Measurements from ENCODE around the gene RASSF8. TPM values are rescaled to one million over a fixed set of nuclear protein-coding genes. Genes with fewer than 3 reads are reported as not detected.

Gene RASSF8
- total RNA-seq, 4 donors from 2014 or later = 13.1 to 332 (median 23.5) TPM

DNA sequence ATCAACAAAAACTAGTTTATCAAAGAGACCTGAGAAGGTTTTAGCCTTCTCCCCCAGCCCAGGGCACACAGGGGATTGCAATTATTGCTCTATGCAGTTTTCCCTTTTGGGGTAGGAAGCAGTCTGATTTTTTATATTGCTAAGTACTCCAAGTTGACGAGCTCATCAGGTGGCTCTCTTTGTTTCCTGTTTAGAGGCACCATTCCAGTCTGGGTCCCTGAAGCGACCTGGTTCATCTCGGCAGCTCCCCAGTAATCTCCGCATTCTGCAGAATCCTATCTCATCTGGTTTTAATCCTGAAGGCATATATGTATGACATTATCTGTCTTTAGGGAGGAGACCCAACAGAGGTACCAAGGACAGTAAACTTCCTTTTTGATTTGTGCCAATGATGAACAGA, 110.0 kb downstream of the RASSF8 start:
- Histone ChIP-seq H3K9me3 (no peaks in the 10 kb centered on the region), H3K4me1 (no peaks in the 10 kb centered on the region), H3K36me3 (no peaks in the 10 kb centered on the region), H3K4me3 (no peak overlapping the region), H3K27ac (no peak overlapping the region), H3K27me3 (no peaks in the 10 kb centered on the region)
- TF ChIP-seq EP300 (IDR thresholded peaks at IDR 0.05; ENCODE audit: low read depth) (no peak), POLR2AphosphoS5 (IDR thresholded peaks at IDR 0.05) (no peak), POLR2A (IDR thresholded peaks at IDR 0.05) (no peak)
- TF ChIP-seq, protein P1, sequence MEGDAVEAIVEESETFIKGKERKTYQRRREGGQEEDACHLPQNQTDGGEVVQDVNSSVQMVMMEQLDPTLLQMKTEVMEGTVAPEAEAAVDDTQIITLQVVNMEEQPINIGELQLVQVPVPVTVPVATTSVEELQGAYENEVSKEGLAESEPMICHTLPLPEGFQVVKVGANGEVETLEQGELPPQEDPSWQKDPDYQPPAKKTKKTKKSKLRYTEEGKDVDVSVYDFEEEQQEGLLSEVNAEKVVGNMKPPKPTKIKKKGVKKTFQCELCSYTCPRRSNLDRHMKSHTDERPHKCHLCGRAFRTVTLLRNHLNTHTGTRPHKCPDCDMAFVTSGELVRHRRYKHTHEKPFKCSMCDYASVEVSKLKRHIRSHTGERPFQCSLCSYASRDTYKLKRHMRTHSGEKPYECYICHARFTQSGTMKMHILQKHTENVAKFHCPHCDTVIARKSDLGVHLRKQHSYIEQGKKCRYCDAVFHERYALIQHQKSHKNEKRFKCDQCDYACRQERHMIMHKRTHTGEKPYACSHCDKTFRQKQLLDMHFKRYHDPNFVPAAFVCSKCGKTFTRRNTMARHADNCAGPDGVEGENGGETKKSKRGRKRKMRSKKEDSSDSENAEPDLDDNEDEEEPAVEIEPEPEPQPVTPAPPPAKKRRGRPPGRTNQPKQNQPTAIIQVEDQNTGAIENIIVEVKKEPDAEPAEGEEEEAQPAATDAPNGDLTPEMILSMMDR (IDR thresholded peaks at IDR 0.05) = no peak
- DNase-seq = no peak
- intact Hi-C loops (cut with DNase I; ENCODE audit: low total_unique reads) = no loop called here
- WGBS, 2 donors (ENCODE audit: low coverage in 1 of 2) = 93% methylated on average over 4 of the region's 4 CpGs; no CpG with 5 or more reads in 1 of the 2 donors
- in situ Hi-C loops (cut with MboI; ENCODE audit: low pct_ligation_motif_present in 1 of 4, low pct_unique_long_range_greater_than_20kb in 1 of 4, low sequenced_read_pairs in 3 of 4) = no loop called here

DNA sequence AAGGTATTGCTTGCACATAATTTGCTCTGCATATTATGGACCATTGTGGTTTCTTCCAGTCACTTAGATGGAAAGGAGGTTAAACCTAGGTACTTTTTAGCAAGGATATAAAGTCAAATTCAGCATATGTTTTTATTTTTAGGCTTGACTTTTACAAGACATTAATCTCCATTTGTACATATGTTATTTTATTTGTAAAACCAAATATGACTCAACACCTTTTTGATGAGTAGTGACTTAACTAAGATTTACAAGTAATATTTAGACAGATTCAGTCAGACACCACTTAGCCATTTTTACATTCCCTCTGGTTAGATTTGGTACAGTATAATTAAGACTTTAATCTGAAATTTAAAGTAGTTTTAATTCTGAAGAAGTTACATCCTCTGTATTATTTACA, 111.3 kb downstream of the RASSF8 start:
- Histone ChIP-seq H3K4me3 (no peak overlapping the region), H3K27ac (no peak overlapping the region), H3K4me1 (no peaks in the 10 kb centered on the region), H3K9me3 (no peaks in the 10 kb centered on the region), H3K27me3 (no peaks in the 10 kb centered on the region), H3K36me3 (no peaks in the 10 kb centered on the region)
- intact Hi-C loops (cut with DNase I; ENCODE audit: low total_unique reads) = no loop called here
- TF ChIP-seq, protein P1 (IDR thresholded peaks at IDR 0.05) = no peak
- no peak for DNase-seq
- in situ Hi-C loops (cut with MboI; ENCODE audit: low pct_ligation_motif_present in 1 of 4, low pct_unique_long_range_greater_than_20kb in 1 of 4, low sequenced_read_pairs in 3 of 4) = no loop called here

DNA sequence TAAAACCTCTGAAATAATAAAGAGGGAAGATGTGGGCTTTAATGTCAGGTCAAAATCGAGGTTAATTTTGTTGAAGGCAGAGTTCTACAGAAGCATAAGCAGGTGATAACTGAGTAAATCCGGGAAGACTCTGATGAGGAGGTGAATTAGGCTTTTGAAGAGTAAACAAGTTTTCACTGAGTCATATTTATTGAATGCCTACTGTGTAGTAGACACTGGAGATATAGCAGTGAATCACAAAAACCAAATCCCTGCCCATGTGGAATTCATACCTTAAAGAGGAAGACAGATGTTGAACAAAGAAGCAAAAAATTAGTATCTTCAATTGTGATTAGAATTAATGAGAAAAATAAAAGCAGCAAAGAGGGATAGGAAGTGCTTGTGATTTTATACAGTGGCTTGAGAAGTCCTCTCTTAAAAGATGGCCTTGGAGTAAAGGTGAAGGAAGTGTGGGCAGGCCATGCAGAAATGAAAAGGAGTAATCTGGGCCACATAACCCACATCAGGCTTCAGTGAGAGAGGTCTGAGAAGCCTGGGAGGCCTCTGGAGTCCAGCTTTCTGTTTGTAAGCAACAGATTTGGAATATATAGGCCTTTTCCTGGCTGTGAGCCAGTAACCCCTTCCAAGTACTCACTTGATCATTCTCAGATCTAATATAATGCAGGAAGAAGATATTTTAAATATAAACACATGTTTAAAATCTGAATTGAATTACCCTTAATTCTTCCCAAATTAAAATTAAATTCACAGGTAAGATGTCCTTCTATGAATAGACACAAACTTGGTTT, 119.6 kb downstream of the RASSF8 start:
- Histone ChIP-seq H3K4me3 (no peak overlapping the region), H3K27ac (no peak overlapping the region), H3K4me1 (no peaks in the 10 kb centered on the region), H3K36me3 (no peaks in the 10 kb centered on the region), H3K9me3 (no peaks in the 10 kb centered on the region), H3K27me3 (no peaks in the 10 kb centered on the region)
- TF ChIP-seq POLR2AphosphoS5 (IDR thresholded peaks at IDR 0.05) (no peak), EP300 (IDR thresholded peaks at IDR 0.05; ENCODE audit: low read depth) (no peak), POLR2A (IDR thresholded peaks at IDR 0.05) (no peak)
- TF ChIP-seq, protein P1 (IDR thresholded peaks at IDR 0.05) = no peak
- intact Hi-C loops (cut with DNase I; ENCODE audit: low total_unique reads) (no loop called here), in situ Hi-C loops (cut with MboI; ENCODE audit: low pct_ligation_motif_present in 1 of 4, low pct_unique_long_range_greater_than_20kb in 1 of 4, low sequenced_read_pairs in 3 of 4) (loop anchor here in 2 of 4 donors (25.0 kb wide), 3 partner anchors 334 to 584 kb away; no protein-coding TSS in a partner anchor)
- 72 to 87% methylated on average over 2 of the region's 2 CpGs for WGBS, 2 donors (ENCODE audit: low coverage in 1 of 2)
- DNase-seq = no peak

DNA sequence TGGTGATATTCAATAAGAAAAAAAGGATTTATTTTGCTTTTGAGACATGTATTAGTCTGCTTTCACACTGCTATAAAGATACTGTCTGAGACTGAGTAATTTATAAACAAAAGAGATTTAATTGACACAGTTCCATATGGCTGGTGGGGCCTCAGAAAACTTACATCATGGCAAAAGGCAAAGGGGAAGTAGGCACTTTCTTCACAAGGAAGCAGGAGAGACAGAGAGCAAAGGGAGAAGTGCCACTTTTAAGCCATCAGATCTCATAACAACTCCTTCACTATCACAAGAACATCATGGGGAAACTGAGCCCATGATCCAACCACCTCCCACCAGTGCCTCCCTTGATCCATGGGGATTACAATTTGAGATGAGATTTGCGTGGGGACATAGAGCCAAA, 122.4 kb downstream of the RASSF8 start:
- TF ChIP-seq, protein P1 (IDR thresholded peaks at IDR 0.05) = no peak
- no peak for TF ChIP-seq POLR2AphosphoS5 (IDR thresholded peaks at IDR 0.05)
- TF ChIP-seq EP300 (IDR thresholded peaks at IDR 0.05; ENCODE audit: low read depth) = no peak
- no peak for TF ChIP-seq POLR2A (IDR thresholded peaks at IDR 0.05)

More for the DNA sequence above, 122.4 kb downstream of the RASSF8 start:
- no peaks in the 10 kb centered on the region for H3K4me1 ChIP-seq
- intact Hi-C loops (cut with DNase I; ENCODE audit: low total_unique reads) (no loop called here), in situ Hi-C loops (cut with MboI; ENCODE audit: low pct_ligation_motif_present in 1 of 4, low pct_unique_long_range_greater_than_20kb in 1 of 4, low sequenced_read_pairs in 3 of 4) (loop anchor here in 2 of 4 donors (25.0 kb wide), 3 partner anchors 331 to 581 kb away; no protein-coding TSS in a partner anchor)
- no peak overlapping the region for H3K27ac ChIP-seq
- DNase-seq = no peak
- no peaks in the 10 kb centered on the region for H3K36me3 ChIP-seq
- no peaks in the 10 kb centered on the region for H3K9me3 ChIP-seq
- WGBS, 2 donors (ENCODE audit: low coverage in 1 of 2) = 84% methylated on average over 1 of the region's 1 CpG; no CpG with 5 or more reads in 1 of the 2 donors
- no peak overlapping the region for H3K4me3 ChIP-seq
- no peaks in the 10 kb centered on the region for H3K27me3 ChIP-seq
